HPDE6-E6E7 (cell line): ENCODE data around the gene MTMR12.
"Not testable (repeated sequence)": the region's sequence is repeated elsewhere in the genome, so short reads cannot be mapped to it uniquely, and the experiment has no call there.

ENCODE experiments used
- DNase-seq: peaks from one replicate; pipeline ENCODE4 v3.0.0; 2011; ENCODE audit warnings: missing footprints; ENCODE audit errors: extremely low spot score

The MTMR12 gene

DNA sequence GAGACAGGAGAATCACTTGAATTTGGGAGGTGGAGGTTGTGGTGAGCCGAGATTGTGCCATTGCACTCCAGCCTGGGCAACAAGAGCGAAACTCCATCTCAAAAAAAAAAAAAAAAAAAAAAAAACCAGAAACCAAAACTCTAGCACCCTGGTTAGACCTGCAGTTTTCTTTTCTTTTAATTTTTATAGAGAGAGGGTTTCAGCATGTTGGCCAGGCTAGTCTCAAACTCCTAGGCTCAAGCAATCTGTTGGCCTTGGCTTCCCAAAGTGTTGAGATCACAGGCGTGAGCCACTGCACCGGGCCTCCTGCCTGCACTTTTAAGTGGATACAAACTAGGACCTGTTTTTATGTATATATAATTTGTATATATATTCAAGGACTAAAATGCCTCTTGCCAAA lies 12.9 kb upstream of the MTMR12 start:
- no peak for DNase-seq

- peak; percentile 33 for DNase-seq
Observed at GRCh38 chr5:32325062-32325461, 12.3 kb upstream of the MTMR12 start.

DNA sequence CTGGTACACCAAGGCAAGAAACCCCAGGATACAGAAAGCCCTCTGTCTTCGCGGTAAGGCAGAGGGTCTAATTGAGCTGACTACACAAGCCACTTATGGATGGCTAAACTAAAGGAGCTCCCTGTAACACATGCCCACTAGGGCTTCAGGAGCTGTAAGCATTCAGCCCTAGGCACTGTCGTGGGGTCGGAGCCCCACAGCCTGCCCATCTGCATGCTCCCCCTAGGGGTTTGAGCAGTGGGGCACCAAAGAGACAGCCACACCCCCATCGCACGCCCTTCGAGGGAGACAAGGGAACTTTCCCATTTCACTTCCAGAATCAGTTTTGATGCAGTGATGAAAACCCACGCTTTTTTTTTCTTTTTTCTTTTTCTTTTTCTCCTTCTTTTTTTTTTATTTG lies 11.0 kb upstream of the MTMR12 start:
- DNase-seq: no peak

- DNase-seq: no peak
Observed at GRCh38 chr5:32322882-32323281, 10.1 kb upstream of the MTMR12 start.

DNA sequence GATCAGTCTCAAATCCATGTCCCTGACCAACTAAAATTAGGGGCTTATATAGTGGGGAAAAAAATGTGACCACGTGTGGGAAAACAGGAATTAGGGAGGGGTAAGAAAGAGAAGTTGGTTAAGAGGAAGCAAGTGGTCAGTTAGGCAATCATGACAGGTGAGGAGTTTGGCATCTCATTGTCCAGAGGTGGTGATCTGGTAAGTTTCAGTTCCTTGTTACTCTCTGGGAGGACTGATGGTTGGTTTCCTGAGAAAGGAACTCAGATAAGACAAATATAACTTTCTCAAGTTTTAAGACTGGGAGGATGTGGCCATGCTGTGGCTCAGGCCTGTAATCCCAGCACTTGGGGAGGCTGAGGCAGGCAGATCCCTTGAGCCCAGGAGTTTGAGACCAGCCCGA lies 9.0 kb upstream of the MTMR12 start:
- not testable (repeated sequence) for DNase-seq

GRCh38 chr5:32320576-32320975 lies 7.8 kb upstream of the MTMR12 start:
- no peak for DNase-seq

DNA sequence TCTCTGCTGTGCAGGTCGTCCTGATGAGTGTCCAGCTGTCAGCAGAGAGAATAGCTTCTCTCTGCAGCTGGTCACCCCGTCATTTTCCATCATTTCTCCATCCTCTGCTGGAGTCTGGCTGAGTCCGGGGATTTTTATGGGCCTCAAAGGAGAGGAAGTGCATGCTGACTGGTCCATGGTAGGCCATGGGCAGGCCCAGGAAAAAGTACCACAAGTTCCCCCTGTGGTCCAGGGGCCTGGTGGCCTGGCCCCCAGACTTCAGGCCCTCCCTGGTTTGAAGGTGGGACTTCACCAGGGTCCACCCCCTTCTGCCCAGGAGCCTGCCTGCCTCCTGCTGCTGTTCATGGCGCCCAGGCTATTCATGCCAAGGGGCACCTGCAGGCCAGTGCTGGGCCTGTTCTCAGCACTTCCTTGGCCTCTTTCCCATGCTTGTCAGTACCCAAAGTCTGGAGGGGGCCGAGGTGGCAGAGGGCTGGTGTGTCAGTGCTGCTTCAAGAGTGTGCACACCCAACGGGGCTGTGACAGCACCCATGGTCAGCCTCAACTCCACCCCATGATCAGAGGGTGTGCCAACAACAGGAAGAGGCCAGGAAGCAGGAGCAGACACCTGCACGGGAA lies 7.3 kb upstream of the MTMR12 start:
- DNase-seq: no peak

- no peak for DNase-seq
Observed at GRCh38 chr5:32319392-32319791, 6.7 kb upstream of the MTMR12 start.

DNA sequence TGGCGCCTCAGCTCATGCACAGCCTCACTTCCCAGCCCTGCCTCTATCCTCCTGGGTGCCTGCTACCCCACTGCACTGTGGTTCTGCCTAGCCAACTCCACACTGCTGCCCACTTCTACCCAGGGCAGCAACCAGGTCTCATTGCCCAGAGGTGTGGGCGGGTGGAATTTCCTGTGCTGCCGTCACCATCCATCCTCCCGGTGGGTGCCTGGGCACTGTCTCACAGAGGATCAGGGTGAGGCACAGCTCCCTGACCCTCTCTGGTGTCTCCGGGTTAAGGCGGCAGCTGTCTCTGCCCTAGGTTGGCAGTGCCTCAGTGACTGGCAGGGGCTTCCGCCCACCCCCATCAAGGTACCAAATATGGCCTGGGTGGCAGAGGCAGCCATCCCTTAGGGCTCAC lies 4.3 kb upstream of the MTMR12 start:
- DNase-seq: no peak

- DNase-seq: no peak
Observed at GRCh38 chr5:32315221-32316014, 2.7 kb upstream of the MTMR12 start.

GRCh38 chr5:32314658-32315057 lies 1.9 kb upstream of the MTMR12 start:
- no peak for DNase-seq

- not testable (repeated sequence) for DNase-seq
Observed at GRCh38 chr5:32314152-32314488, 1.4 kb upstream of the MTMR12 start.

- peak; percentile 28 for DNase-seq
Observed at GRCh38 chr5:32312197-32312594, 543 bp downstream of the MTMR12 start.

DNA sequence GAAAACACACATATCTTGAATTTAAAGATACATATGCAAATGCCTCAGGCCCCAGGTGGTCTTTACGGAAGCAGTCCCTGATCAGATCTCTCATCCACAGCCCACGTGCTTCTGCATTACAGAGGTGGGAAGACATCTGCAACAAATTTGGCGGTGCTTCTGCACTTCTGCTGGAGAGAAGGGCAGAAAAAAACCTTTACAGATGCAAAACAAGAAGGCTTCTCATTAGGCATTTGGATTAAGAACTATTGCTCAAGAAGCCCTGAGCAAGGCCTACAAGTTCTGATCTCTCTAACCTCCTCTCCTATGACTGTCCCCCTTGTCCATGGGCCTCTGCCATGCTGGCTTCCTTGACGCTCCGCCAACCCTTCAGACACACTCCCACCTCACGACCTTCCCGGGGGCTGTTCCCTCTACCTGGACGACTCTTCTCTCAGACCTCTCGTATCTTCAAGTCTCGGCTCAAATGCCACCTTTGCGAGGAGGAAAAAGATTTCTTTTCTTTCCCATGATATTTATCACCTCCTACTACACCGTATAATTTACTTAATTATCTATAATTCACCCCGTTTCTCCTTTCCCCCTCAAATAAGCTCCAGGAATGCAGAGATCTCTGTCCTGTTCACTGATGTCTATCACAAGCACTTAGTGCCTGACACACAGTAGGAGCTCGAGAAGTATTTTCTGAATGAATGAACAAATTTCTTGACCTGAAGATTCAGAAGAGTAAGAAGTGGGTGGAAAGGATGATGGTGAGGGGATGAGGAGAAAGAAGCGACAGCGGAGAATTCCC lies 1.1 kb downstream of the MTMR12 start:
- DNase-seq: no peak

DNA sequence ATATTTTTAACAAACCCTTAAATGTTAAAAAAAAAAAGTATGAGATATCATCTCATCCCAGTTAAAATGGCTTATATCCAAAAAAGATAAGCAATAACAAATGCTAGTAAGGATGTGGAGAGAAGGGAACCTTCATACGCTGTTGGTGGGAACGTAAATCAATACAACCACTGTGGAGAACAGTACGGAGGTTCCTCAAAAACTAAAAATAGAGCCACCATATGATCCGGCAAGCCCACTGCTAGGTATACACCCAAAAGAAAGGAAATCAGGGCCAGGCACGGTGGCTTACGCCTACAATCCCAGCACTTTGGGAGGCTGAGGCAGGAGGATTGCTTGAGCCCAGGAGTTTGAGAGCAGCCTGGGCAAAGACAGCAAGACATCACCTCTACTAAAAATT lies 3.0 kb downstream of the MTMR12 start:
- no peak for DNase-seq

- DNase-seq: no peak
Observed at GRCh38 chr5:32308946-32309345, 3.8 kb downstream of the MTMR12 start.

- no peak for DNase-seq
Observed at GRCh38 chr5:32307769-32308194, 5.0 kb downstream of the MTMR12 start.

DNA sequence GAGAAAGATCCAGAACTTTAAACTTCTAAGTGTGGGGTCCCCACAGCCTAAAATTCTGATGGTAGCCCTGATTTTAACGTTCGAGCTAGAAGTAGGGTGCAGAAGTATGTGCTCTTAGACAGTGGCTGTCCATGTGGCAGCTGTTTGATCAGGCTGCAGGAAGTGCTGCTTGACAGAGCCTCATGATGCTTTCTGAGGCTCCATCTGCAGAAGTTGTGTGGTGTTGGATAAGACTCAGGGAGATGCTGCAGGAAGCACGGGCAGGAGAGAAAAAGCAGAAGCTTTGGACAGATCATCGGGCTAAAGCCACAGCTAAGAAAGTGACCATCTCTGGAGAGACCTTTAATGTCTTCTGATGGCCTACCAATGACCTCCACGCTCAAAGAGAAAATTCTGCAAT lies 8.1 kb downstream of the MTMR12 start:
- DNase-seq: no peak

- DNase-seq: no peak
Observed at GRCh38 chr5:32303755-32304120, 9.0 kb downstream of the MTMR12 start.

DNA sequence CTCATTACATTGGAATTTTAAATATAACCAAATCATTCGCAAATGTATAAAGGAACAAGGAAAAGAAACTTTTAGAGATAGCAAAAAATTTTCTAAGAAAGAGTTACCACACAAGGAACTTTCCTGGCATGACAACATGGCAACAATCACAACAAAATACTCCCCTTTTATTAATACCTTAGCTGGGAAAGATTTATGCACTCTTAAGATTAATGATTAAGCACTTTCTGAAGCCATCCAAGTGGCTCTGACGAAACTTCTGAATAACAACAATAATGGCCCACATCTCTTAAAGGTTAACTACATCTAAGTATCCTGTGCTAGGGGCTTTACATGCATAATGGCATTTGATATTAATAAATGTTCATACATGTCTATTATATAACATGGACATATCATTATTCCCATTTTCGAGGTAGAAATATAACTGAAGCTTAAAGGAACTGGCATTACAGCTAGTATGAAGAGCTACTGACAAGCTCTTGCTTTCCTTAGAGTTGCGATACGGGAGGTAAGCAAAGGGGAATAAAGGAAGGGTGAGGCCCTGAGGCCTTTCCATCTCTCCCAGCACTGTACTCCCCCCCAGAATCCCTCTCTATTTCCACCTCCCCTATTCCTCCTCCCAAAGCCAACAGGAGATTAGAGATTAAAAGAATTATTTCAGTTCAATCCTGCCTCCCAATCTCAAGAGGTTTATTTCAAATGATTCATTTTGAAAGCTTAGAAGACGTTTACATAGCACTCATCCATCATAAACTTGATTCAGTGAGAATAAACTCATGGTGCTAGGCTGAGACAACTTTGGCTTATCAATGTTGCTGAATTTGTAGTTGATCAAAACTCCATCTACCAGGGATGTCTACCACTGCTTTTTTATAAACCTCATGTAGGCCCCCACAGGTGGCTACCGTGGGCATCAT lies 9.6 kb downstream of the MTMR12 start:
- DNase-seq: no peak

DNA sequence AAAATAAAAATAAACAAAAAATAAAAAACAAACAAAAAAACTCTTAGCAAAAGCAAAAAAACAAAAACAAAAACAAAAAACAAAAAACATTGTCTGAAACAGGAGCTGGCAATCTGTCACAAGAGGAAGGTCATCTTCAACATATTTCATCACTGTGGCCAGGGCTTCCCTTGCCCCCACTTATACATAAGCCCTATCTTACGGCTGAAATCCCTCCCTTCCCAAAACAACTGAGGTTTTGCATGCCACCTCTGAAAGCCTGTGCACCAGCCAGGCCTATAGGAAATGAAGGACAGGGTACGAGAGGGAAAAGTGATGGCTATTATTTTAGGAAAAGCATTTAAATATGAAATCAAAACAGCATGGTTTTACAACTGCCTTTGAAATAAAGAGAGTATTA lies 10.8 kb downstream of the MTMR12 start:
- no peak for DNase-seq
